ENCODE results near the gene RASAL1.

- TF ChIP-seq CTCF (conservative IDR thresholded peaks at IDR 0.05) (no peak), EZH2 (IDR thresholded peaks at IDR 0.05; ENCODE audit: low read depth) (no peak)
These were observed 64.1 kb downstream of the RASAL1 start for GRCh38 chr12:113071135-113072112.

All from PC-9 (cell line).